Fibroblast of lung (primary cell): ENCODE results near the gene UBE3C. TPM values are rescaled to one million over a fixed set of nuclear protein-coding genes. Genes with fewer than 3 reads are reported as not detected.

Experiments used
- DNase-seq, 2 donors: peaks; one replicate each; pipeline versions ENCODE4 v3.0.0 to v3.0.0-alpha.2; 2010; ENCODE audit warnings: low read depth in 2 of 2
- H2AFZ ChIP-seq: 2 replicates; pipeline ENCODE4 v1.5.1; 2012; ENCODE audit warnings: low read length, control low read depth, inconsistent platforms
- H3K27ac ChIP-seq: 2 replicates; pipeline ENCODE4 v1.5.1; 2011; ENCODE audit warnings: low read length, control low read depth; ENCODE audit not compliant: insufficient read depth
- H3K27me3 ChIP-seq: 2 replicates; pipeline ENCODE4 v1.5.1; 2011; ENCODE audit warnings: mild to moderate bottlenecking, low read length; ENCODE audit not compliant: control insufficient read depth, insufficient read depth
- H3K36me3 ChIP-seq: 2 replicates; pipeline ENCODE4 v1.5.1; 2011; ENCODE audit warnings: low read length; ENCODE audit not compliant: control insufficient read depth, insufficient read depth
- H3K4me1 ChIP-seq: 2 replicates; pipeline ENCODE4 v1.5.1; 2011; ENCODE audit warnings: low read length; ENCODE audit not compliant: control insufficient read depth, insufficient read depth; ENCODE audit errors: extremely low read depth
- H3K4me2 ChIP-seq: 2 replicates; pipeline ENCODE4 v1.5.1; 2011; ENCODE audit warnings: low read length, control low read depth; ENCODE audit not compliant: insufficient read depth; ENCODE audit errors: extremely low read depth
- H3K4me3 ChIP-seq, 4 experiments: fragments of 200-600 bp in 1 of 4; sonication (generic) in 1 of 4; replicated peaks in 1 of 4; 2 replicates each; pipeline ENCODE4 v1.5.1; 2011 to 2016; ENCODE audit warnings: low read length in 4 of 4, low read depth in 3 of 4, mild to moderate bottlenecking in 3 of 4, control low read depth in 2 of 4, inconsistent platforms in 1 of 4, mixed read lengths in 1 of 4; ENCODE audit not compliant: insufficient read depth in 1 of 4; ENCODE audit errors: control extremely low read depth in 1 of 4
- H3K79me2 ChIP-seq: 2 replicates; pipeline ENCODE4 v1.5.1; 2012; ENCODE audit warnings: mild to moderate bottlenecking, low read length, inconsistent platforms; ENCODE audit not compliant: control insufficient read depth, insufficient read depth
- H3K9ac ChIP-seq: 2 replicates; pipeline ENCODE4 v1.5.1; 2011; ENCODE audit warnings: mild to moderate bottlenecking, low read length, control low read depth; ENCODE audit not compliant: insufficient read depth
- H3K9me3 ChIP-seq: 2 replicates; pipeline ENCODE4 v1.5.1; 2012; ENCODE audit warnings: low read depth, low read length; ENCODE audit not compliant: control insufficient read depth, insufficient read depth
- H4K20me1 ChIP-seq: 2 replicates; pipeline ENCODE4 v1.5.1; 2011; ENCODE audit warnings: low read length; ENCODE audit not compliant: control insufficient read depth, insufficient read depth; ENCODE audit errors: extremely low read depth
- CTCF ChIP-seq, 2 donors: IDR thresholded peaks in 1 of 2; conservative IDR thresholded peaks in 1 of 2; 1 replicate in 1 of 2; 2 replicates in 1 of 2; pipeline ENCODE4 v1.5.1; 2011 to 2012; ENCODE audit warnings: low read length in 2 of 2, control low read depth in 1 of 2, inconsistent platforms in 1 of 2, low read depth in 1 of 2, mild to moderate bottlenecking in 1 of 2
- EZH2 ChIP-seq: IDR thresholded peaks from 2 replicates; pipeline ENCODE4 v1.5.1; 2012; ENCODE audit warnings: low read length, control low read depth, mild to moderate bottlenecking; ENCODE audit errors: missing control alignments
- polyA plus RNA-seq, 2 donors: library from polyadenylated mRNA; depleted of rRNA in 1 of 2; stranded (reverse) in 1 of 2; unstranded in 1 of 2; fragments of >200 nt; gene quantifications; 2 replicates each; pipeline ENCODE4 v1.2.1, GENCODE V29; 2011 to 2012; ENCODE audit warnings: missing spikeins in 1 of 2
- total RNA-seq: library from RNA; depleted of rRNA; stranded (reverse); fragments of >200 nt; gene quantifications from 2 replicates; pipeline ENCODE4 v1.2.1, GENCODE V29; 2014

The UBE3C gene
- total and polyA plus RNA-seq, 2 donors (not counting 1 experiment from before 2014, with no cell fraction given): 76.2 to 91.0 TPM

GRCh38 chr7:157125376-157126223 lies 13.1 kb upstream of the UBE3C start:
- Histone ChIP-seq H3K27ac (no peak overlapping the region), H4K20me1 (no peaks in the 10 kb centered on the region), H3K9me3 (no peaks in the 10 kb centered on the region), H2AFZ (no peak overlapping the region), H3K27me3 (peaks cover 2% of the 10 kb centered on the region), H3K36me3 (no peaks in the 10 kb centered on the region), H3K4me3 (no peak overlapping the region), H3K9ac (no peak overlapping the region), H3K4me2 (no peak overlapping the region), H3K79me2 (no peaks in the 10 kb centered on the region), H3K4me1 (no peaks in the 10 kb centered on the region)
- TF ChIP-seq EZH2 (no peak), CTCF (conservative IDR thresholded peaks at IDR 0.05 in 1 of 2, IDR thresholded peaks at IDR 0.05 in 1 of 2; ENCODE audit: low read depth in 1 of 2, low read length in 2 of 2) (no peak)
- DNase-seq: no peak

GRCh38 chr7:157126921-157127320 lies 11.8 kb upstream of the UBE3C start:
- DNase-seq: no peak
- no peak for TF ChIP-seq CTCF (conservative IDR thresholded peaks at IDR 0.05 in 1 of 2, IDR thresholded peaks at IDR 0.05 in 1 of 2; ENCODE audit: low read depth in 1 of 2, low read length in 2 of 2)
- no peaks in the 10 kb centered on the region for H3K9me3 ChIP-seq

GRCh38 chr7:157129200-157129599 lies 9.5 kb upstream of the UBE3C start:
- TF ChIP-seq EZH2: no peak

More at GRCh38 chr7:157126921-157127320, 11.8 kb upstream of the UBE3C start:
- Histone ChIP-seq H3K4me3 (no peak overlapping the region), H3K27me3 (peaks cover 2% of the 10 kb centered on the region), H2AFZ (no peak overlapping the region), H3K36me3 (no peaks in the 10 kb centered on the region), H3K27ac (no peak overlapping the region), H4K20me1 (no peaks in the 10 kb centered on the region), H3K79me2 (no peaks in the 10 kb centered on the region), H3K4me2 (no peak overlapping the region), H3K9ac (no peak overlapping the region), H3K4me1 (no peaks in the 10 kb centered on the region)

More at GRCh38 chr7:157129200-157129599, 9.5 kb upstream of the UBE3C start:
- no peak overlapping the region for H3K27ac ChIP-seq
- H4K20me1 ChIP-seq: no peaks in the 10 kb centered on the region
- no peak overlapping the region for H2AFZ ChIP-seq
- no peaks in the 10 kb centered on the region for H3K79me2 ChIP-seq
- no peak overlapping the region for H3K9ac ChIP-seq
- H3K4me3 ChIP-seq: no peak overlapping the region
- peaks cover 2% of the 10 kb centered on the region for H3K27me3 ChIP-seq
- no peaks in the 10 kb centered on the region for H3K4me1 ChIP-seq
- H3K9me3 ChIP-seq: no peaks in the 10 kb centered on the region
- DNase-seq: no peak
- no peaks in the 10 kb centered on the region for H3K36me3 ChIP-seq
- no peak overlapping the region for H3K4me2 ChIP-seq
